GM13977 (cell line): Measurements from ENCODE around the gene GDF7.

Experiments
- DNase-seq: peaks from one replicate; pipeline ENCODE4 v3.0.0; 2012; ENCODE audit warnings: low spot score
- CTCF ChIP-seq: IDR thresholded peaks from 2 replicates; pipeline ENCODE4 v1.5.1; 2012; ENCODE audit warnings: mild to moderate bottlenecking, control low read depth; ENCODE audit not compliant: insufficient read depth; ENCODE audit errors: extremely low read depth, missing control alignments
- in situ Hi-C: fragments of 300-500 bp; cut with MboI; formaldehyde crosslinking; loops from one replicate; pipeline ENCODE4 v1.12.0; 2022; ENCODE audit warnings: low sequenced_read_pairs, low pct_unique_long_range_greater_than_20kb, mixed read lengths, inconsistent platforms; ENCODE audit not compliant: unreplicated experiment

Gene GDF7

GRCh38 chr2:20647738-20648137 is 19.2 kb upstream of the GDF7 start:
- DNase-seq = no peak
- in situ Hi-C loops = loop anchor here (25.0 kb wide), 1 partner anchor 510 kb away; no protein-coding TSS in a partner anchor
- no peak for TF ChIP-seq CTCF

GRCh38 chr2:20648206-20648605 is 18.7 kb upstream of the GDF7 start:
- no peak for TF ChIP-seq CTCF
- DNase-seq = no peak
- in situ Hi-C loops = loop anchor here (25.0 kb wide), 1 partner anchor 511 kb away; no protein-coding TSS in a partner anchor

GRCh38 chr2:20648831-20649230 is 18.1 kb upstream of the GDF7 start:
- in situ Hi-C loops = loop anchor here (25.0 kb wide), 1 partner anchor 512 kb away; no protein-coding TSS in a partner anchor
- no peak for DNase-seq
- no peak for TF ChIP-seq CTCF

- DNase-seq = no peak
- TF ChIP-seq CTCF = no peak
- in situ Hi-C loops = loop anchor here (25.0 kb wide), 1 partner anchor 512 kb away; no protein-coding TSS in a partner anchor
These were observed 17.4 kb upstream of the GDF7 start for GRCh38 chr2:20649576-20649975.

GRCh38 chr2:20649976-20650375 is 17.0 kb upstream of the GDF7 start:
- TF ChIP-seq CTCF = no peak
- DNase-seq = no peak
- in situ Hi-C loops = loop anchor here (25.0 kb wide), 1 partner anchor 513 kb away; no protein-coding TSS in a partner anchor

GRCh38 chr2:20650393-20650876 is 16.5 kb upstream of the GDF7 start:
- peak; percentile 56 for DNase-seq
- no peak for TF ChIP-seq CTCF
- in situ Hi-C loops = no loop called here
